ENCODE data around the gene ANKRD18A.
"Not testable (repeated sequence)": the region's sequence is repeated elsewhere in the genome, so short reads cannot be mapped to it uniquely, and the experiment has no call there.

Gene ANKRD18A

GRCh38 chr9:38622951-38623350, 2.6 kb upstream of the ANKRD18A start:
- DNase-seq: no peak

GRCh38 chr9:38622288-38622674, 1.9 kb upstream of the ANKRD18A start:
- no peak for DNase-seq

GRCh38 chr9:38621434-38622287, 1.3 kb upstream of the ANKRD18A start:
- no peak for DNase-seq

- no peak for DNase-seq
These were observed 594 bp downstream of the ANKRD18A start for GRCh38 chr9:38619556-38620447.

GRCh38 chr9:38598029-38598745, 22.2 kb downstream of the ANKRD18A start:
- DNase-seq: not testable (repeated sequence)

GRCh38 chr9:38595117-38595516, 25.3 kb downstream of the ANKRD18A start:
- not testable (repeated sequence) for DNase-seq

- DNase-seq: not testable (repeated sequence)
These were observed 28.9 kb downstream of the ANKRD18A start for GRCh38 chr9:38591346-38592063.

- DNase-seq: not testable (repeated sequence)
These were observed 36.6 kb downstream of the ANKRD18A start for GRCh38 chr9:38583765-38584164.

GRCh38 chr9:38580112-38580511, 40.3 kb downstream of the ANKRD18A start:
- not testable (repeated sequence) for DNase-seq

GRCh38 chr9:38576181-38576580, 44.2 kb downstream of the ANKRD18A start:
- DNase-seq: not testable (repeated sequence)

- not testable (repeated sequence) for DNase-seq
These were observed 54.3 kb downstream of the ANKRD18A start for GRCh38 chr9:38566048-38566447.

GRCh38 chr9:38565178-38565577, 55.2 kb downstream of the ANKRD18A start:
- not testable (repeated sequence) for DNase-seq

GRCh38 chr9:38563911-38564310, 56.5 kb downstream of the ANKRD18A start:
- DNase-seq: not testable (repeated sequence)

GRCh38 chr9:38561134-38561533, 59.3 kb downstream of the ANKRD18A start:
- not testable (repeated sequence) for DNase-seq

GRCh38 chr9:38559172-38559571, 61.2 kb downstream of the ANKRD18A start:
- DNase-seq: not testable (repeated sequence)

GRCh38 chr9:38557746-38558145, 62.6 kb downstream of the ANKRD18A start:
- DNase-seq: not testable (repeated sequence)

- DNase-seq: not testable (repeated sequence)
These were observed 65.4 kb downstream of the ANKRD18A start for GRCh38 chr9:38554966-38555365.

- not testable (repeated sequence) for DNase-seq
These were observed 67.4 kb downstream of the ANKRD18A start for GRCh38 chr9:38553019-38553418.

GRCh38 chr9:38546497-38547163, 73.8 kb downstream of the ANKRD18A start:
- DNase-seq: not testable (repeated sequence)

GRCh38 chr9:38540535-38540934, 79.9 kb downstream of the ANKRD18A start:
- DNase-seq: not testable (repeated sequence)

GRCh38 chr9:38529317-38529716, 91.1 kb downstream of the ANKRD18A start:
- DNase-seq: no peak

GRCh38 chr9:38527503-38527902, 92.9 kb downstream of the ANKRD18A start:
- DNase-seq: no peak
